ENCODE results near the gene TIFAB. TPM values are rescaled to one million over a fixed set of nuclear protein-coding genes. Genes with fewer than 3 reads are reported as not detected.

TIFAB gene
- total RNA-seq, 4 donors from 2014 or later, result 0.16 TPM; not detected in 3

DNA sequence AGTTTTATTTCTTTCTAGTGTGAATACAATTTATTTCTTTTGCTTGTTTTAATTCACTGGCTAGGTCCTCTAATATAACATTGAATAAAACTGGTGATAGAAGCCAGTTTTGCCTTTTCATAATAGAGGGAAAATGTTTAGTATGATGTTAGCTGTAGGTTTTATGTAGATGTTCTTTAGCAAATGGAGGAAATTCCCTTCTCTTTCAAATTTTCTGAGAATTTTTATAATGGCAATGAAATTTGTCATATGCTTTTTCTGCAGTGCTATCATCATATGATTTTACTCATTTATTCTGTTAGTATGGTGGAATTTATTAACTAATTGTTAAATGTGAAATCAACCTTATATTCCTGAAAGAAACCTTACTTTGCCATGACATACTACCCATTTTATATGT is 35.1 kb downstream of the TIFAB start:
- in situ Hi-C loops (cut with MboI; ENCODE audit: low pct_ligation_motif_present in 1 of 4, low pct_unique_long_range_greater_than_20kb in 1 of 4, low sequenced_read_pairs in 3 of 4), result no loop called here
- H3K4me1 ChIP-seq, result no peaks in the 10 kb centered on the region
- H3K27me3 ChIP-seq, result peaks cover 17% of the 10 kb centered on the region
- no peak for TF ChIP-seq EP300 (IDR thresholded peaks at IDR 0.05; ENCODE audit: low read depth)
- TF ChIP-seq, protein P1, sequence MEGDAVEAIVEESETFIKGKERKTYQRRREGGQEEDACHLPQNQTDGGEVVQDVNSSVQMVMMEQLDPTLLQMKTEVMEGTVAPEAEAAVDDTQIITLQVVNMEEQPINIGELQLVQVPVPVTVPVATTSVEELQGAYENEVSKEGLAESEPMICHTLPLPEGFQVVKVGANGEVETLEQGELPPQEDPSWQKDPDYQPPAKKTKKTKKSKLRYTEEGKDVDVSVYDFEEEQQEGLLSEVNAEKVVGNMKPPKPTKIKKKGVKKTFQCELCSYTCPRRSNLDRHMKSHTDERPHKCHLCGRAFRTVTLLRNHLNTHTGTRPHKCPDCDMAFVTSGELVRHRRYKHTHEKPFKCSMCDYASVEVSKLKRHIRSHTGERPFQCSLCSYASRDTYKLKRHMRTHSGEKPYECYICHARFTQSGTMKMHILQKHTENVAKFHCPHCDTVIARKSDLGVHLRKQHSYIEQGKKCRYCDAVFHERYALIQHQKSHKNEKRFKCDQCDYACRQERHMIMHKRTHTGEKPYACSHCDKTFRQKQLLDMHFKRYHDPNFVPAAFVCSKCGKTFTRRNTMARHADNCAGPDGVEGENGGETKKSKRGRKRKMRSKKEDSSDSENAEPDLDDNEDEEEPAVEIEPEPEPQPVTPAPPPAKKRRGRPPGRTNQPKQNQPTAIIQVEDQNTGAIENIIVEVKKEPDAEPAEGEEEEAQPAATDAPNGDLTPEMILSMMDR (IDR thresholded peaks at IDR 0.05), result no peak
- TF ChIP-seq POLR2A (IDR thresholded peaks at IDR 0.05), result no peak
- no peak for TF ChIP-seq POLR2AphosphoS5 (IDR thresholded peaks at IDR 0.05)
- no peaks in the 10 kb centered on the region for H3K9me3 ChIP-seq
- no peak overlapping the region for H3K4me3 ChIP-seq
- H3K36me3 ChIP-seq, result no peaks in the 10 kb centered on the region
- no peak overlapping the region for H3K27ac ChIP-seq
- DNase-seq, result no peak
- intact Hi-C loops (cut with DNase I; ENCODE audit: low total_unique reads), result no loop called here

DNA sequence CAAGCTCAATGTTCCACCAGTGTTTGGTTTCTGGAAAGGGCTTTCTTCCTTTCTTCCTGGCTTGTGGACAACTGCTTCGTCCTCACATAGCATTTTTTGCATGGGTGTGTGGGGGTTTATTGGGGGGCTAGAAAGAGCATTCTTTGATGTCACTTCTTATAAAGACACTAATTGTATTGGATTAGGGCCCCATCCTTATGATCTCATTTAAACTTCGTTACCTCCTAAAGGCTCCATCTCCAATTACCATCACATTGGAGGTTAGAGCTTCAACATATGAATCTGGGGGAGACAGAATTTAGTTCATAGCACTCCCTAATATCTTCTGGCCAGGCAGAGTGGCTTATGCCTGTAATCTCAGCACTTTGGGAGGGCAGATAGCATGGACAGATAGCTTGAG is 47.1 kb downstream of the TIFAB start:
- WGBS, 2 donors (ENCODE audit: low coverage in 1 of 2), result 88 to 100% methylated on average over 1 to 2 of the region's 2 CpGs
- H3K27ac ChIP-seq, result no peak overlapping the region
- in situ Hi-C loops (cut with MboI; ENCODE audit: low pct_ligation_motif_present in 1 of 4, low pct_unique_long_range_greater_than_20kb in 1 of 4, low sequenced_read_pairs in 3 of 4), result no loop called here

DNA sequence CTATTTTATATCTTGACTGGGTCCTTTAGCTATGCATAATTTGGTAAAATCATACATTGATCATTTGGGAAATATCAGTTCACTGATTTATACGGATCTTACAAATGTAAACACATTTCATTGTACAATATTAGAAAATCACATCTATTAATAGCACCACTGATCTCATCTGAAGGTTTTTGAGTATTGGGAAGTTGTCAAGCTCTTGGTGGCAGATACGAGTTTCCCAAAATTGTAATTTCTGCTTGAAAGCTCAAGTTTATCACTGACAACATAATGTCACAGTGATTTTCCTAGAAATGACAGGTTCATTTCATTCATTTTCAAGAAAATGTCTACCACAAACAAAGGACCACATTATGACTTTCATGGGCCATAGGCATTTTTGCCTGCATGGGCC is 50.1 kb downstream of the TIFAB start:
- intact Hi-C loops (cut with DNase I; ENCODE audit: low total_unique reads) (no loop called here), in situ Hi-C loops (cut with MboI; ENCODE audit: low pct_ligation_motif_present in 1 of 4, low pct_unique_long_range_greater_than_20kb in 1 of 4, low sequenced_read_pairs in 3 of 4) (no loop called here)
- TF ChIP-seq EP300 (IDR thresholded peaks at IDR 0.05; ENCODE audit: low read depth) (no peak), POLR2AphosphoS5 (IDR thresholded peaks at IDR 0.05) (no peak), POLR2A (IDR thresholded peaks at IDR 0.05) (no peak)
- TF ChIP-seq, protein P1 (IDR thresholded peaks at IDR 0.05), result no peak
- Histone ChIP-seq H3K27me3 (no peaks in the 10 kb centered on the region), H3K9me3 (no peaks in the 10 kb centered on the region), H3K36me3 (no peaks in the 10 kb centered on the region), H3K4me3 (no peak overlapping the region), H3K27ac (no peak overlapping the region), H3K4me1 (peaks cover 10 to 22% (median 15%) of the 10 kb centered on the region in 4 donors)
- WGBS, 2 donors (ENCODE audit: low coverage in 1 of 2), result 85 to 94% methylated on average over 2 of the region's 2 CpGs
- DNase-seq, result no peak

More for the DNA sequence above, 47.1 kb downstream of the TIFAB start:
- Histone ChIP-seq H3K4me1 (peaks cover 0 to 4% (median 1%) of the 10 kb centered on the region in 4 donors), H3K4me3 (no peak overlapping the region), H3K9me3 (no peaks in the 10 kb centered on the region), H3K27me3 (no peaks in the 10 kb centered on the region), H3K36me3 (no peaks in the 10 kb centered on the region)
- TF ChIP-seq POLR2A (IDR thresholded peaks at IDR 0.05) (no peak), EP300 (IDR thresholded peaks at IDR 0.05; ENCODE audit: low read depth) (no peak), POLR2AphosphoS5 (IDR thresholded peaks at IDR 0.05) (no peak)
- TF ChIP-seq, protein P1 (IDR thresholded peaks at IDR 0.05), result no peak
- DNase-seq, result no peak
- intact Hi-C loops (cut with DNase I; ENCODE audit: low total_unique reads), result no loop called here

DNA sequence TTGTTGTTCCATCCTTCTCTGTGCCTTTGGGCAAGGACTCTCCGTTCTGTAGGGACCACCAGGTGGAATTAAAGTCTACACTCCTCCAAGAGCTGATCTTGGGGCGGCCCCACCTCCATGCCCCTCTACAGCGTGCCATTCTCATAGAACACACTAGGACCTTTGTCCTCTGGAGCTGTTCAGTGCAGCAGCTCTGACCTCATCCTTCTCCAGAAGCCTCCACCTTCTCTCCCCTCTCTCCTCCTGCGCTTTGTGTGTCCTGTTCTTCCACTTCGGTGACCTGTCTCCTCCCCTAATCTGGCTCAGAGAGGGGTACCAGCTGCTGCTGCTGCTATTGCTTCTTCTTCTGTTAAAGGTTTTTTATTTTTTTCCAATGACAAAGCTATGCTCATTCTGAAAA is 51.3 kb downstream of the TIFAB start:
- H3K9me3 ChIP-seq, result no peaks in the 10 kb centered on the region
- TF ChIP-seq POLR2AphosphoS5 (IDR thresholded peaks at IDR 0.05) (no peak), POLR2A (IDR thresholded peaks at IDR 0.05) (no peak), EP300 (IDR thresholded peaks at IDR 0.05; ENCODE audit: low read depth) (no peak)
- TF ChIP-seq, protein P1 (IDR thresholded peaks at IDR 0.05), result no peak
- in situ Hi-C loops (cut with MboI; ENCODE audit: low pct_ligation_motif_present in 1 of 4, low pct_unique_long_range_greater_than_20kb in 1 of 4, low sequenced_read_pairs in 3 of 4), result no loop called here
- intact Hi-C loops (cut with DNase I; ENCODE audit: low total_unique reads), result no loop called here
- no peak overlapping the region for H3K27ac ChIP-seq
- no peak overlapping the region for H3K4me3 ChIP-seq
- 55 to 61% methylated on average over 4 to 5 of the region's 5 CpGs for WGBS, 2 donors (ENCODE audit: low coverage in 1 of 2)
- H3K27me3 ChIP-seq, result no peaks in the 10 kb centered on the region
- no peaks in the 10 kb centered on the region for H3K36me3 ChIP-seq
- peaks cover 14 to 33% (median 26%) of the 10 kb centered on the region in 4 donors for H3K4me1 ChIP-seq
- no peak for DNase-seq

Data from transverse colon (tissue), 4 donors.